ENCODE results near the gene CCDC89. TPM values are rescaled to one million over a fixed set of nuclear protein-coding genes. Genes with fewer than 3 reads are reported as not detected.

Gene CCDC89
- total and polyA plus RNA-seq, 2 donors (not counting 1 experiment from before 2014, with no cell fraction given): not detected

DNA sequence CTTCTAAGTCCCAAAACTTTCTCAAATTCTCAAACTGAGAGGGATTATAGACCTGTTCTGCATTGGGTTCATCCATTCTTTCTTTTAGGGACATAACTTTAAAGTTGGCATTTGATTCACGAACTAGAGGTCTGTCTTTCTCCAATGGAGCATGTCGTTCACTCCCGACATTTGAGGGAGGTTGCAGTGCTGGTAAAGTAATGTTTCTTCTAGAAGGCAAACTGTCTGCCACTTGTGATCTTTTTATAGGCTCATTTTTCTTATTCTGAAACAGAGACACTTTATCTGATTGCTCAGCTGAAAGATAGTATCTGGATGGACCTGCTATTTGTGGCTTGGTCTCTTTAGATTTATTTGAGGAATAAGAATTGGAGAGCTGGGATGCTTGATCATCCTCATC lies 40.4 kb upstream of the CCDC89 start:
- TF ChIP-seq EZH2 (IDR thresholded peaks at IDR 0.05; ENCODE audit: borderline replicate concordance, insufficient read depth, low read depth, low read length, poor library complexity, severe bottlenecking): no peak
- TF ChIP-seq, protein P1, sequence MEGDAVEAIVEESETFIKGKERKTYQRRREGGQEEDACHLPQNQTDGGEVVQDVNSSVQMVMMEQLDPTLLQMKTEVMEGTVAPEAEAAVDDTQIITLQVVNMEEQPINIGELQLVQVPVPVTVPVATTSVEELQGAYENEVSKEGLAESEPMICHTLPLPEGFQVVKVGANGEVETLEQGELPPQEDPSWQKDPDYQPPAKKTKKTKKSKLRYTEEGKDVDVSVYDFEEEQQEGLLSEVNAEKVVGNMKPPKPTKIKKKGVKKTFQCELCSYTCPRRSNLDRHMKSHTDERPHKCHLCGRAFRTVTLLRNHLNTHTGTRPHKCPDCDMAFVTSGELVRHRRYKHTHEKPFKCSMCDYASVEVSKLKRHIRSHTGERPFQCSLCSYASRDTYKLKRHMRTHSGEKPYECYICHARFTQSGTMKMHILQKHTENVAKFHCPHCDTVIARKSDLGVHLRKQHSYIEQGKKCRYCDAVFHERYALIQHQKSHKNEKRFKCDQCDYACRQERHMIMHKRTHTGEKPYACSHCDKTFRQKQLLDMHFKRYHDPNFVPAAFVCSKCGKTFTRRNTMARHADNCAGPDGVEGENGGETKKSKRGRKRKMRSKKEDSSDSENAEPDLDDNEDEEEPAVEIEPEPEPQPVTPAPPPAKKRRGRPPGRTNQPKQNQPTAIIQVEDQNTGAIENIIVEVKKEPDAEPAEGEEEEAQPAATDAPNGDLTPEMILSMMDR (IDR thresholded peaks at IDR 0.05): no peak
- Mint-ChIP-seq H3K4me1 (no peaks in the 10 kb centered on the region), H3K27me3 (no peaks in the 10 kb centered on the region), H3K4me3 (no peak overlapping the region), H3K27ac (no peak overlapping the region), H3K9me3 (ENCODE audit: insufficient read depth) (no peaks in the 10 kb centered on the region)
- DNase-seq: no peak
- no peaks in the 10 kb centered on the region for H3K79me2 ChIP-seq (ENCODE audit: control insufficient read depth, insufficient read depth, low read length)
- no peak overlapping the region for H3K4me3 ChIP-seq (ENCODE audit: control extremely low read depth in 1 of 5, extremely low read depth in 1 of 5, insufficient read depth in 1 of 5, low read depth in 2 of 5, low read length in 4 of 5)
- no peaks in the 10 kb centered on the region for H3K4me1 ChIP-seq (ENCODE audit: control insufficient read depth in 2 of 2, insufficient read depth in 2 of 2, low read length in 2 of 2)
- no peak overlapping the region for H3K9ac ChIP-seq (ENCODE audit: low read length)
- no peak for ATAC-seq (ENCODE audit: low read depth)
- intact Hi-C loops (cut with micrococcal nuclease): no loop called here
- no peaks in the 10 kb centered on the region for H3K9me3 ChIP-seq (ENCODE audit: control extremely low read depth in 1 of 3, control insufficient read depth in 2 of 3, insufficient read depth in 1 of 3, low read length in 2 of 3)
- POLR2A ChIA-PET: no interaction called here
- H3K27ac ChIP-seq (ENCODE audit: low read length in 2 of 2): no peak overlapping the region
- CTCF ChIA-PET: no interaction called here
- H3K4me2 ChIP-seq (replicated peaks; ENCODE audit: low read depth, low read length, poor library complexity, severe bottlenecking): no peak overlapping the region
- no peaks in the 10 kb centered on the region for H3K36me3 ChIP-seq (replicated peaks in 1 of 2; ENCODE audit: control extremely low read depth in 1 of 2, control insufficient read depth in 1 of 2, extremely low read depth in 1 of 2, insufficient read depth in 2 of 2, low read length in 1 of 2)
- H4K20me1 ChIP-seq (ENCODE audit: control insufficient read depth, insufficient read depth, low read length, poor library complexity, severe bottlenecking): no peaks in the 10 kb centered on the region
- 80% methylated on average over 2 of the region's 3 CpGs for WGBS (ENCODE audit: insufficient coverage)
- no peak overlapping the region for H2AFZ ChIP-seq (ENCODE audit: insufficient read depth, low read depth, low read length, poor library complexity, severe bottlenecking)
- peaks cover 0 to 4% (median 0%) of the 10 kb centered on the region in 4 experiments for H3K27me3 ChIP-seq (replicated peaks in 1 of 4; ENCODE audit: control extremely low read depth in 1 of 4, control insufficient read depth in 3 of 4, insufficient read depth in 4 of 4, low read length in 3 of 4)

DNA sequence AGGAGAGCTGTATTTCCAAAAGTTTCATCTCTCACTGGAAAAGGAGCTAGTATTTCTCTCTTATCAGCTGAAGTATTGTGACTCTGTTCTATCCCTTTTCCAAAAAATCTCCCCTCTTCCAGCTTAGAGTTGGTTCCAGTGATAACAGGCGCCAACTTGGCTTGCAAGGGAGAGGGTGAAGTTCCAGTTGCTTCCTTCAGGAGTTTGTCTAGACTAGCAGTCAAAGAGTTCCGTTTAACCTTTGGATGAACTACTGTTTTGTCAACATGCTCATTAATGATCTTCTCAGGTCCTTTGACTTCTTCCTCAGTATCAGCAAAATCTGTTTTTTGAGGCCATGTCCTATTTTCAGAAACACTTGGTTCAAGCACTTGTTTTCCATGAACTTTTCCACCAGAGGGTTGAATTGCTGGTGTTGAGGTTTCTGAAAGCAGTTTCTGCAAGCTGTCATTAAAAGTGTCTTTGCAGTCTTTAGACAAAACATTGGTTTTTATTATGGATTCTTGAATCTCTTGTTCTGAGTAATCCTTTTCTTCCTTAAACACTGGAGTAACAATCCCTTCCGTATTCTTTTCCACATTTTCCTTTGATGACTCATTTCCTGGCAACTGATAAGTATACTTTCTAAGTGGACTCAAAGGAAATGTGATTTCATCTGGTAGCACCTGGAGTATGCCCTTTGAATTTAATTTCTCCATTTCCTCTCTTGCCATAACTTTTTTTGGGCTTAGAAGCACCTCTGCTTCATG lies 39.7 kb upstream of the CCDC89 start:
- Mint-ChIP-seq H3K27me3 (no peaks in the 10 kb centered on the region), H3K4me3 (no peak overlapping the region), H3K27ac (no peak overlapping the region), H3K4me1 (no peaks in the 10 kb centered on the region), H3K9me3 (ENCODE audit: insufficient read depth) (no peaks in the 10 kb centered on the region)
- TF ChIP-seq, protein P1 (IDR thresholded peaks at IDR 0.05): no peak
- TF ChIP-seq EZH2 (IDR thresholded peaks at IDR 0.05; ENCODE audit: borderline replicate concordance, insufficient read depth, low read depth, low read length, poor library complexity, severe bottlenecking): no peak
- intact Hi-C loops (cut with micrococcal nuclease): no loop called here
- 92% methylated on average over 2 of the region's 3 CpGs for WGBS (ENCODE audit: insufficient coverage)
- ChIA-PET POLR2A (no interaction called here), CTCF (no interaction called here)
- Histone ChIP-seq H2AFZ (ENCODE audit: insufficient read depth, low read depth, low read length, poor library complexity, severe bottlenecking) (no peak overlapping the region), H3K4me2 (replicated peaks; ENCODE audit: low read depth, low read length, poor library complexity, severe bottlenecking) (no peak overlapping the region), H4K20me1 (ENCODE audit: control insufficient read depth, insufficient read depth, low read length, poor library complexity, severe bottlenecking) (no peaks in the 10 kb centered on the region), H3K9ac (ENCODE audit: low read length) (no peak overlapping the region), H3K9me3 (ENCODE audit: control extremely low read depth in 1 of 3, control insufficient read depth in 2 of 3, insufficient read depth in 1 of 3, low read length in 2 of 3) (no peaks in the 10 kb centered on the region), H3K79me2 (ENCODE audit: control insufficient read depth, insufficient read depth, low read length) (no peaks in the 10 kb centered on the region), H3K27me3 (replicated peaks in 1 of 4; ENCODE audit: control extremely low read depth in 1 of 4, control insufficient read depth in 3 of 4, insufficient read depth in 4 of 4, low read length in 3 of 4) (peaks cover 0 to 4% (median 0%) of the 10 kb centered on the region in 4 experiments), H3K4me3 (ENCODE audit: control extremely low read depth in 1 of 5, extremely low read depth in 1 of 5, insufficient read depth in 1 of 5, low read depth in 2 of 5, low read length in 4 of 5) (no peak overlapping the region), H3K27ac (ENCODE audit: low read length in 2 of 2) (no peak overlapping the region), H3K4me1 (ENCODE audit: control insufficient read depth in 2 of 2, insufficient read depth in 2 of 2, low read length in 2 of 2) (no peaks in the 10 kb centered on the region), H3K36me3 (replicated peaks in 1 of 2; ENCODE audit: control extremely low read depth in 1 of 2, control insufficient read depth in 1 of 2, extremely low read depth in 1 of 2, insufficient read depth in 2 of 2, low read length in 1 of 2) (no peaks in the 10 kb centered on the region)
- ATAC-seq (ENCODE audit: low read depth) (no peak), DNase-seq (no peak)
